Stimulated activated CD4-positive, alpha-beta T cell treated with anti-CD3 and anti-CD28 coated beads, Interleukin-1b, Interleukin-23, amount 100 ng/mL, for 4 hours (primary cell): ENCODE data around the gene LRSAM1.

ENCODE experiments used
- DNase-seq, 2 donors: peaks; one replicate each; pipeline ENCODE4 v3.0.0-alpha.2; 2020; ENCODE audit warnings: low read depth in 2 of 2

Gene LRSAM1

GRCh38 chr9:127426756-127427155 lies 24.6 kb upstream of the LRSAM1 start:
- DNase-seq, result no peak

GRCh38 chr9:127428348-127428747 lies 23.0 kb upstream of the LRSAM1 start:
- DNase-seq, result no peak

GRCh38 chr9:127430415-127430814 lies 20.9 kb upstream of the LRSAM1 start:
- no peak for DNase-seq

GRCh38 chr9:127437497-127438264 lies 13.6 kb upstream of the LRSAM1 start:
- DNase-seq, result no peak

GRCh38 chr9:127438394-127438793 lies 12.9 kb upstream of the LRSAM1 start:
- DNase-seq, result no peak

- DNase-seq, result no peak
Measured at GRCh38 chr9:127444283-127444920, 6.9 kb upstream of the LRSAM1 start.

- DNase-seq, result no peak
Measured at GRCh38 chr9:127444921-127445850, 6.1 kb upstream of the LRSAM1 start.

GRCh38 chr9:127445851-127446712 lies 5.2 kb upstream of the LRSAM1 start:
- DNase-seq, result no peak

GRCh38 chr9:127446713-127447415 lies 4.4 kb upstream of the LRSAM1 start:
- no peak for DNase-seq

- DNase-seq, result no peak
Measured at GRCh38 chr9:127447416-127448111, 3.7 kb upstream of the LRSAM1 start.

- no peak for DNase-seq
Measured at GRCh38 chr9:127448112-127448805, 3.1 kb upstream of the LRSAM1 start.

GRCh38 chr9:127449332-127449966 lies 1.9 kb upstream of the LRSAM1 start:
- no peak for DNase-seq

- DNase-seq, result no peak
Measured at GRCh38 chr9:127450243-127450760, 1.0 kb upstream of the LRSAM1 start.

- DNase-seq, result no peak
Measured at GRCh38 chr9:127451608-127451857, 223 bp downstream of the LRSAM1 start.

- peak in 1 of 2 donors; percentile 35 for DNase-seq
Measured at GRCh38 chr9:127451858-127452656, 747 bp downstream of the LRSAM1 start.

GRCh38 chr9:127452691-127453090 lies 1.4 kb downstream of the LRSAM1 start:
- no peak for DNase-seq

- no peak for DNase-seq
Measured at GRCh38 chr9:127455324-127455992, 4.1 kb downstream of the LRSAM1 start.
